Kidney (tissue), 14 donors: ENCODE measurements around the gene SLC25A21. TPM values are rescaled to one million over a fixed set of nuclear protein-coding genes. Genes with fewer than 3 reads are reported as not detected.

Experiments used
- DNase-seq, 5 donors: peaks; one replicate each; pipeline ENCODE4 v3.0.0-alpha.2; 2013 to 2020
- FAIRE-seq: peaks from 2 replicates; lab custom pipeline; 2012; peaks lifted over from hg19 to GRCh38; lab: Jason Lieb, UNC
- H3K27ac ChIP-seq, 2 donors: one replicate each; pipeline ENCODE4 v1.7.0; 2013; ENCODE audit warnings: low read depth in 2 of 2, low read length in 2 of 2, inconsistent platforms in 1 of 2
- H3K27me3 ChIP-seq: one replicate; pipeline ENCODE4 v1.7.1; 2013; ENCODE audit warnings: low read length, inconsistent platforms; ENCODE audit not compliant: control insufficient read depth, insufficient read depth
- H3K36me3 ChIP-seq, 3 donors: one replicate each; pipeline versions ENCODE4 v1.7.0 to v1.7.1; 2013; ENCODE audit warnings: low read length in 3 of 3, control low read depth in 1 of 3, inconsistent platforms in 1 of 3; ENCODE audit not compliant: insufficient read depth in 3 of 3, control insufficient read depth in 2 of 3
- H3K4me1 ChIP-seq, 3 donors: one replicate each; pipeline versions ENCODE4 v1.7.0 to v1.7.1; 2013; ENCODE audit warnings: low read length in 3 of 3, inconsistent platforms in 1 of 3, low read depth in 1 of 3; ENCODE audit not compliant: control insufficient read depth in 2 of 3, insufficient read depth in 2 of 3
- H3K4me3 ChIP-seq, 3 donors: one replicate each; pipeline versions ENCODE4 v1.7.0 to v1.8.1; 2013; ENCODE audit warnings: low read length in 3 of 3, control low read depth in 1 of 3, inconsistent platforms in 1 of 3
- H3K9ac ChIP-seq, 3 donors: one replicate each; pipeline versions ENCODE4 v1.7.0 to v1.7.1; 2013; ENCODE audit warnings: low read length in 3 of 3, control low read depth in 1 of 3, inconsistent platforms in 1 of 3
- H3K9me3 ChIP-seq, 3 donors: one replicate each; pipeline versions ENCODE4 v1.7.0 to v1.7.1; 2013; ENCODE audit warnings: low read length in 3 of 3, control low read depth in 1 of 3, inconsistent platforms in 1 of 3; ENCODE audit not compliant: control insufficient read depth in 2 of 3, insufficient read depth in 1 of 3
- intact Hi-C: fragments of 100-400 bp; cut with DNase I; formaldehyde crosslinking; loops from one replicate; pipeline ENCODE4 v1.11.1; 2022
- polyA plus RNA-seq: library from polyadenylated mRNA; stranded (reverse); fragments of 350-450 nt; fragmentation: Illumina TruSeq; extraction: RNeasy Lipid Tissue Mini Kit (QIAGEN cat#74804); gene quantifications from one replicate; pipeline ENCODE4 v1.2.3, GENCODE V29; 2014; ENCODE audit warnings: low read depth, low replicate concordance; ENCODE audit not compliant: insufficient read depth
- total RNA-seq: library from RNA; stranded (reverse); fragmentation: NEBNext Ultra II Directional; extraction: Animal tissue kit (Norgen Biotek cat#: 25700); gene quantifications from one replicate; pipeline ENCODE4 v1.2.1, GENCODE V29; 2021
- TF ChIP-seq, protein P1 (sequence below): IDR thresholded peaks from 3 replicates; pipeline ENCODE4 v1.5.1; 2012; ENCODE audit warnings: mild to moderate bottlenecking, moderate library complexity, borderline replicate concordance; ENCODE audit not compliant: insufficient read depth; ENCODE audit errors: extremely low read depth
- donor health status: control.
- donor health status: control.
- donor health status: control.
- donor health status: control.
- donor health status: control.
- donor health status: DM: yes; HTN: yes; CAD: no.
- donor health status: Normal renal cell carcinoma (clear cell type).

The SLC25A21 gene
- total and polyA plus RNA-seq, 2 donors from 2014 or later: 1.3 to 1.4 TPM

DNA sequence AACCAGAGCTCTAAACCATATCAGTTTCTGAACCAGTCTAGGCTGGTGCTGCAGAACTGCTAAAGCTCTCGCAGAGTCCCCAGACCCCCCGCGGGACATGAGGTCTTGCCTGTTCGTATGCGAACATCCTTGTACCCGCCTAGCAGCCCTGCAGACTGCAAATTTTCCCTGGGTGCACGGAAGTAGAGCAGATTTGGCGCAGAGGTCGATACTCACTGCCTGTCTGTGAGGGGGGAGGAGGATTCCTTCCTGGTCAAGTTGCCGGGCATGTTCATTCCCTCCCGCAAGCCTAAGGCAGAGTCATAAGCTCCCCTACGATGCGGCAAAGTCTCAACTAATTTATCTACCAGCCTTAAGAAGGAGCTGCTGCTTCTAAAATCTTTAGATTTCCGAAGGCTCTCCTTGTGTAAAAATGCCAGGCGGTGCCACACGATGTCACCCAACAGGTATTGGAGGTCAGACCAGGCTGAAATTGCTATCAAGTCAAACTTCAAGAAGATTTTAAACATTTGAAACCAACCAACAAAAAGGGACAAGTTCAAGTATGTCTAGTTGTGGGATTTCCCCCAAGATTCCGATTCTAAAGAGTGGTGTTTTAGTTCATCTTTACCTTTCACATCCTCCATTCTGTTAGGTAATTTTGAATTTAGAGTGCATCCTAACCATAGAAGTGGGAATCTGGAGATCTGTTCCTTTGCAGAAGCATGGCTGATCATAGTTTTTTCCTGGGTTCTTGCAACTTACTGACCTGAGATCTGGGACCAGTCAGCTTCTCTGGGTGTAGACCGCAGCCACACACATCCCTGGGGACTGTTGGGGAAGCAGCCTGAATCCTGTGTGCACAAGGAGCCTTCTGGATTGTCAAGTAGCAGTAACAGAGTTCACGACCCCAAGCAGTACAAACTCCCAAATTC lies 512.3 kb downstream of the SLC25A21 start:
- no peak overlapping the region for H3K9ac ChIP-seq
- peaks cover 0 to 18% (median 0%) of the 10 kb centered on the region in 3 donors for H3K4me1 ChIP-seq
- H3K9me3 ChIP-seq: no peaks in the 10 kb centered on the region
- TF ChIP-seq, protein P1, sequence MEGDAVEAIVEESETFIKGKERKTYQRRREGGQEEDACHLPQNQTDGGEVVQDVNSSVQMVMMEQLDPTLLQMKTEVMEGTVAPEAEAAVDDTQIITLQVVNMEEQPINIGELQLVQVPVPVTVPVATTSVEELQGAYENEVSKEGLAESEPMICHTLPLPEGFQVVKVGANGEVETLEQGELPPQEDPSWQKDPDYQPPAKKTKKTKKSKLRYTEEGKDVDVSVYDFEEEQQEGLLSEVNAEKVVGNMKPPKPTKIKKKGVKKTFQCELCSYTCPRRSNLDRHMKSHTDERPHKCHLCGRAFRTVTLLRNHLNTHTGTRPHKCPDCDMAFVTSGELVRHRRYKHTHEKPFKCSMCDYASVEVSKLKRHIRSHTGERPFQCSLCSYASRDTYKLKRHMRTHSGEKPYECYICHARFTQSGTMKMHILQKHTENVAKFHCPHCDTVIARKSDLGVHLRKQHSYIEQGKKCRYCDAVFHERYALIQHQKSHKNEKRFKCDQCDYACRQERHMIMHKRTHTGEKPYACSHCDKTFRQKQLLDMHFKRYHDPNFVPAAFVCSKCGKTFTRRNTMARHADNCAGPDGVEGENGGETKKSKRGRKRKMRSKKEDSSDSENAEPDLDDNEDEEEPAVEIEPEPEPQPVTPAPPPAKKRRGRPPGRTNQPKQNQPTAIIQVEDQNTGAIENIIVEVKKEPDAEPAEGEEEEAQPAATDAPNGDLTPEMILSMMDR: no peak
- no peak for FAIRE-seq
- intact Hi-C loops: no loop called here
- H3K27ac ChIP-seq: no peak overlapping the region
- peaks cover 92% of the 10 kb centered on the region for H3K27me3 ChIP-seq
- peak in 1 of 5 donors; percentile 26 for DNase-seq
- H3K36me3 ChIP-seq: no peaks in the 10 kb centered on the region
- no peak overlapping the region for H3K4me3 ChIP-seq

DNA sequence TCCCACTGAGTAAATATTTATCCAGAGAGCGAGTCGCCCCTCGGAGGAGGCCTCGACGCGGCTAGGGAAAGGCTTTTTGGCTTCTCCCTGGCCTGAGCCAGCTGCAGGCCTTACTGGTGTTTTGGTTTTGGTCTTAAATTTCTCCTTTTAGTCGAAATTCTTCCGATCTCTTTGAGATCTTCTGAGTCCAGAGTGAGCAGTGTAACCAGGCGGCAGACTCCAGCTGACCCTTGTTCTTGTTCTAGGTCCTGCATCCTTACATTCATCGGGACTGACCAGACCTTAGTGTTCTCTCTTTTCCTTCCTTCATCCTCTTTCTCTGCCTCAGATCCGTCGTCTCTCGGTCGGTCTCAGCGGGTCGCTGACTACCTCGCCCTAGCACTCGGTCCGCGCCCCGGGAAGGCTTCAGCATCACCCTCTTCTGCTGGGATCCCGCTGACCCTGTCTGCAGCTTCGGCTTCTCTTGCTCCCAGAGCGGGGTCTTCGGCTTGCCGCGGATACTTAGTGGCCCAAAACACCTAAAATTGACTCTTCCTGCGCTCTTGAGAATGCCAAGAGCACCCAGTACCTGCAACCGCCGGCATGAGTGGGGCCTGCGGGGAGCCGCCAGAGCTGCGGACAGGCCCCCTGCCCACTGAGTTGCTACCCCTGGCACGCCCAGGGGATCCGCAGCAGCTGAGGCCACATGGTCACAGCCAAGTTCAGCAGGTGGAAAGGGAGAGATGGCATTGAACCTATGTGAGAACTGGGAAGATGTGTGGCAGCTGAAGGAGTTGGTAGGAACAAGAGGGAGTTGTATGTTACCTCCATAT lies 513.2 kb downstream of the SLC25A21 start:
- H3K9ac ChIP-seq: no peak overlapping the region
- no peak overlapping the region for H3K27ac ChIP-seq
- intact Hi-C loops: no loop called here
- peaks cover 92% of the 10 kb centered on the region for H3K27me3 ChIP-seq
- H3K4me3 ChIP-seq: no peak overlapping the region
- H3K9me3 ChIP-seq: no peaks in the 10 kb centered on the region
- no peaks in the 10 kb centered on the region for H3K36me3 ChIP-seq
- peaks cover 0 to 18% (median 0%) of the 10 kb centered on the region in 3 donors for H3K4me1 ChIP-seq
- DNase-seq (peak in 3 of 5 donors; percentile 33 to 69 (median 38)), FAIRE-seq (no peak)
- TF ChIP-seq, protein P1: no peak

DNA sequence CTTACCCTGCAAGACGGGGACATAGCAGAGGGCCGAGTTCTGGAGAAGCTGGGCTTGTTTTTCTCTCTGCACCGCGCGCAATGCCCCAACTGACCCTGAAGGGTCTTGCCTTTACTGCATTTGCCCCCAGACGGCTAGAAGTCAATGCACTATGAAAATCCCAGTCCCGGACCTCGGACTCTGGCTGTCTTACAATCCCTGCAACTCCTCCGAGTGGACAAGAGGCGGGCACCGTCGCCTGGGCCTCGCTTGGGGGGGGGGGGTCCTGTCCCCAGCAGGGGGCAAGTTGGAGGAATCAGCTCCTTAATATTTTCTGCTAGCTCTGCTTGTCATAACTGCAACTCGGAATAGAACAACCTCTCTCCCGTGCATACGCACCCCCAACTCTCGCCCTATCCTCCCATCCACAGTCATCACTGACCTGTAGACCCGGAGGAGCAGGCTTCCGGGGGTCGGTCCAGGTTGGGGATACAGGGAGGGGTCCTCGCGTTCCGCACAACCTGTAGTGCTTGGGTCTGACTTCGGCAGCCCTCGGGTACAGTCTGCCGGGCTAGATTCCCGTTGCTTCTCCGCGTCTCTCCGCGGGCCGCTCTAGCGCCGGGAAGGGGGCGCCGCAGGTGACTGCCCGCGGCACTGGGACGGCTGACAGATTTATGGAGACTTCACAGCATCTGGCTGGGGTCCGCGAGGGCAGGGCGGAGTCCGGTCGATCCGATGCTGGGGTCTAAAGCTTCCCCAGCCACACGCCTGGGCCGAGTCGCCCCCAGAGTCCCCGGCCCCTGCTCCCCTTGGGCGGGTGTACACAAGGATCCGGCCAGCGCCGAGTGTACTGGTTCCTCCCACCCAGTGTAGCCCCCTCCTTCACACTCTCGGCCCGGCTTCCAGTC lies 514.0 kb downstream of the SLC25A21 start:
- DNase-seq: peak; percentile 28 to 64 (median 41)
- H3K27me3 ChIP-seq: peaks cover 92% of the 10 kb centered on the region
- intact Hi-C loops: no loop called here
- no peak overlapping the region for H3K4me3 ChIP-seq
- H3K9me3 ChIP-seq: no peaks in the 10 kb centered on the region
- TF ChIP-seq, protein P1: no peak
- no peaks in the 10 kb centered on the region for H3K36me3 ChIP-seq
- H3K27ac ChIP-seq: no peak overlapping the region
- H3K4me1 ChIP-seq: peaks cover 0 to 17% (median 0%) of the 10 kb centered on the region in 3 donors
- H3K9ac ChIP-seq: no peak overlapping the region
- no peak for FAIRE-seq
